Parathyroid adenoma (tissue), 2 donors: ENCODE measurements around the gene AKT3.
"Not testable (repeated sequence)": the region's sequence is repeated elsewhere in the genome, so short reads cannot be mapped to it uniquely, and the experiment has no call there.

ENCODE experiments used
- H2AFZ ChIP-seq: fragments of 300-600 bp; sonication (generic); one replicate; pipeline ENCODE4 v1.7.0; 2017; ENCODE audit warnings: antibody characterized with exemption, mild to moderate bottlenecking
- H3K27ac ChIP-seq: fragments of 300-600 bp; sonication (generic); one replicate; pipeline ENCODE4 v1.7.0; 2017
- H3K27me3 ChIP-seq: fragments of 300-600 bp; sonication (generic); one replicate; pipeline ENCODE4 v1.7.0; 2017; ENCODE audit warnings: low read length; ENCODE audit not compliant: control insufficient read depth, insufficient read depth
- H3K36me3 ChIP-seq: fragments of 300-600 bp; sonication (generic); one replicate; pipeline ENCODE4 v1.7.0; 2017; ENCODE audit warnings: low read length; ENCODE audit not compliant: control insufficient read depth, insufficient read depth
- H3K4me1 ChIP-seq: fragments of 300-600 bp; sonication (generic); one replicate; pipeline ENCODE4 v1.7.0; 2017; ENCODE audit warnings: control low read depth
- H3K4me2 ChIP-seq: fragments of 300-600 bp; sonication (generic); one replicate; pipeline ENCODE4 v1.7.0; 2017; ENCODE audit warnings: low read length
- H3K4me3 ChIP-seq: fragments of 300-600 bp; sonication (generic); one replicate; pipeline ENCODE4 v1.7.0; 2017; ENCODE audit warnings: low read depth, low read length
- H3K79me2 ChIP-seq: fragments of 300-600 bp; sonication (generic); one replicate; pipeline ENCODE4 v1.7.0; 2017; ENCODE audit warnings: control low read depth
- H3K9ac ChIP-seq: fragments of 300-600 bp; sonication (generic); one replicate; pipeline ENCODE4 v1.7.0; 2017; ENCODE audit warnings: mild to moderate bottlenecking
- H3K9me3 ChIP-seq: fragments of 300-600 bp; sonication (generic); one replicate; pipeline ENCODE4 v1.7.0; 2017; ENCODE audit warnings: low read length; ENCODE audit not compliant: control insufficient read depth
- TF ChIP-seq, protein P1 (sequence below): fragments of 300-600 bp; sonication (generic); IDR thresholded peaks from one replicate; pipeline ENCODE4 v1.7.0; 2017; ENCODE audit warnings: antibody characterized with exemption, mild to moderate bottlenecking
- donor health status: primary hyperparathyroidism.

AKT3 gene

GRCh38 chr1:243837907-243838535 is 12.0 kb downstream of the AKT3 start:
- Histone ChIP-seq H3K27me3 (no peaks in the 10 kb centered on the region), H3K4me1 (no peaks in the 10 kb centered on the region), H3K9me3 (no peaks in the 10 kb centered on the region), H3K4me3 (no peak overlapping the region), H3K4me2 (no peak overlapping the region), H3K27ac (no peak overlapping the region), H3K36me3 (no peaks in the 10 kb centered on the region), H3K9ac (no peak overlapping the region), H3K79me2 (peaks cover 7% of the 10 kb centered on the region), H2AFZ (no peak overlapping the region)
- TF ChIP-seq, protein P1, sequence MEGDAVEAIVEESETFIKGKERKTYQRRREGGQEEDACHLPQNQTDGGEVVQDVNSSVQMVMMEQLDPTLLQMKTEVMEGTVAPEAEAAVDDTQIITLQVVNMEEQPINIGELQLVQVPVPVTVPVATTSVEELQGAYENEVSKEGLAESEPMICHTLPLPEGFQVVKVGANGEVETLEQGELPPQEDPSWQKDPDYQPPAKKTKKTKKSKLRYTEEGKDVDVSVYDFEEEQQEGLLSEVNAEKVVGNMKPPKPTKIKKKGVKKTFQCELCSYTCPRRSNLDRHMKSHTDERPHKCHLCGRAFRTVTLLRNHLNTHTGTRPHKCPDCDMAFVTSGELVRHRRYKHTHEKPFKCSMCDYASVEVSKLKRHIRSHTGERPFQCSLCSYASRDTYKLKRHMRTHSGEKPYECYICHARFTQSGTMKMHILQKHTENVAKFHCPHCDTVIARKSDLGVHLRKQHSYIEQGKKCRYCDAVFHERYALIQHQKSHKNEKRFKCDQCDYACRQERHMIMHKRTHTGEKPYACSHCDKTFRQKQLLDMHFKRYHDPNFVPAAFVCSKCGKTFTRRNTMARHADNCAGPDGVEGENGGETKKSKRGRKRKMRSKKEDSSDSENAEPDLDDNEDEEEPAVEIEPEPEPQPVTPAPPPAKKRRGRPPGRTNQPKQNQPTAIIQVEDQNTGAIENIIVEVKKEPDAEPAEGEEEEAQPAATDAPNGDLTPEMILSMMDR: no peak

DNA sequence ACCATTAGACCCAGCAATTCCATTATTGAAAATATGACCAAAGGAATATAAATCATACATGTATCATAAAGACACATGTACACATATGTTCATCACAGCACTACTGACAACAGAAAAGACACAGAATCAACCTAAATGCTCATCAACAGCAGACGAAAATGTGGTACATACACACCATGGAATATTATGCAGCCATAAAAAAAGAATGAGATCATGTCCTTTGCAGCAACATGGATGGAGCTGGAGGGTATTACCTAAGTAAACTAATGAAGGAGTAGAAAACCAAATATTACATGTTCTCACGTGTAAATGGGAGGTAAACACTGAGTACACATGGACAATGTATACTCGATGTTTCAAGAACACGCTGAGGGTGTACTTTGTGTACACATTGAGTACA is 15.9 kb downstream of the AKT3 start:
- no peak overlapping the region for H3K27ac ChIP-seq
- H3K4me2 ChIP-seq: no peak overlapping the region
- no peaks in the 10 kb centered on the region for H3K9me3 ChIP-seq
- H3K27me3 ChIP-seq: no peaks in the 10 kb centered on the region
- H3K4me1 ChIP-seq: no peaks in the 10 kb centered on the region
- H3K9ac ChIP-seq: no peak overlapping the region
- peaks cover 7% of the 10 kb centered on the region for H3K79me2 ChIP-seq
- H3K4me3 ChIP-seq: no peak overlapping the region
- no peaks in the 10 kb centered on the region for H3K36me3 ChIP-seq
- no peak overlapping the region for H2AFZ ChIP-seq
- TF ChIP-seq, protein P1: no peak

DNA sequence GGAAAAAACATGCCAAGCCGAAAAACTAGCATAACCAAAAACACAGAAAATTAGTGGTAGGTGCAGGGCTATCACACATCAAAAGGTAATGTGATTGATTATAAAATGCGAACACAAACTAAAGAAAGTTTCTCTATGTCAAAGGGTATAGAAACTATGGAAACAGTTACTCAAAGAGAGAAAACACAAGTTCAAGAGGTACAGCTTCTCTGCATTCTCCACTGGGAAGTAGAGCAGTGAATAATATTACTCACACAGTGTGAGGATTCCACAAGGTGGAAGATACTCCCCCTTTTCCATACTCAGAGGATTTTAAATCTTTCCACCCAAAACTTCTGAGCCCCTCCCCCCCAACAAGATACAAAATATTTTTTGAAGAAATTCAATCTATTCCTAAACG is 18.6 kb downstream of the AKT3 start:
- no peak overlapping the region for H3K27ac ChIP-seq
- no peak overlapping the region for H3K4me2 ChIP-seq
- no peaks in the 10 kb centered on the region for H3K9me3 ChIP-seq
- peaks cover 7% of the 10 kb centered on the region for H3K79me2 ChIP-seq
- H2AFZ ChIP-seq: no peak overlapping the region
- no peak overlapping the region for H3K9ac ChIP-seq
- no peaks in the 10 kb centered on the region for H3K4me1 ChIP-seq
- TF ChIP-seq, protein P1: no peak
- H3K36me3 ChIP-seq: no peaks in the 10 kb centered on the region
- H3K4me3 ChIP-seq: no peak overlapping the region
- H3K27me3 ChIP-seq: no peaks in the 10 kb centered on the region

- TF ChIP-seq, protein P1: no peak
- Histone ChIP-seq H3K4me2 (no peak overlapping the region), H3K79me2 (peaks cover 15% of the 10 kb centered on the region), H3K4me3 (no peak overlapping the region), H3K9me3 (no peaks in the 10 kb centered on the region), H3K27me3 (no peaks in the 10 kb centered on the region), H2AFZ (no peak overlapping the region), H3K27ac (no peak overlapping the region), H3K4me1 (no peaks in the 10 kb centered on the region), H3K36me3 (no peaks in the 10 kb centered on the region), H3K9ac (no peak overlapping the region)
Measured at GRCh38 chr1:243827206-243827605, 22.8 kb downstream of the AKT3 start.

GRCh38 chr1:243824907-243825306 is 25.1 kb downstream of the AKT3 start:
- not testable (repeated sequence) for H3K9ac ChIP-seq, H3K4me1 ChIP-seq, H3K27me3 ChIP-seq, H3K9me3 ChIP-seq, H3K27ac ChIP-seq, H2AFZ ChIP-seq, H3K4me3 ChIP-seq, H3K36me3 ChIP-seq, H3K4me2 ChIP-seq
- peaks cover 25% of the 10 kb centered on the region for H3K79me2 ChIP-seq
